ENCODE data around the gene OR1N2.
"Not testable (repeated sequence)": the region's sequence is repeated elsewhere in the genome, so short reads cannot be mapped to it uniquely, and the experiment has no call there.

Gene OR1N2, protein sequence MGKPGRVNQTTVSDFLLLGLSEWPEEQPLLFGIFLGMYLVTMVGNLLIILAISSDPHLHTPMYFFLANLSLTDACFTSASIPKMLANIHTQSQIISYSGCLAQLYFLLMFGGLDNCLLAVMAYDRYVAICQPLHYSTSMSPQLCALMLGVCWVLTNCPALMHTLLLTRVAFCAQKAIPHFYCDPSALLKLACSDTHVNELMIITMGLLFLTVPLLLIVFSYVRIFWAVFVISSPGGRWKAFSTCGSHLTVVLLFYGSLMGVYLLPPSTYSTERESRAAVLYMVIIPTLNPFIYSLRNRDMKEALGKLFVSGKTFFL

DNA sequence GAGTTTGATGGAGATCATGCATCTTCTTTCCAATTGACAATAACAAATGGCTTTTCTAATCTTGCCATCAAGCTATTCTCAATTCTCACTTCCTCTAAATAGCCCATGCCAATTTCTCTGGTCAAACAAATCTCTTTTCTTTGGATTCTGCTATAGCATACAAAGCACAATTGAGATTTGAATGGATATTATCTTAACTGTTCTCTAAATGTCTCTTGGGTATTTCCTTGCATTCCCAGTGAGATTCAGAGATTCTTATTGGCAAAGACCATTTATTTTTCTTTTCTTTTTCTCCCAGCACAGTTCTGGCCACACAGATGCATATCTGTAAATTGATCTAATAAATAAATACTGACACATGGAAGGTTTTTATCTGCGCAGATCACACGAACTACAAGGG, at the start of gene OR1N2:
OR1N2 (plus strand) TSS at position 301 of the 400 bp plus-strand sequence. CDS start 100 bp downstream, outside the sequence.
- H3K27me3 ChIP-seq (ENCODE audit: control insufficient read depth in 1 of 2, insufficient read depth in 2 of 2, low read length in 2 of 2) = no peaks in the 10 kb centered on the region
- H3K27ac ChIP-seq (ENCODE audit: low read depth, low read length) = no peak within 1 kb of the TSS
- no peak within 1 kb of the TSS for H3K4me3 ChIP-seq (ENCODE audit: low read depth in 1 of 2, low read length in 2 of 2)
- H3K4me1 ChIP-seq (ENCODE audit: control insufficient read depth in 1 of 2, insufficient read depth in 2 of 2, low read length in 2 of 2) = no peaks in the 10 kb centered on the region
- no peaks in the 10 kb centered on the region for H3K36me3 ChIP-seq (ENCODE audit: control insufficient read depth in 1 of 2, insufficient read depth in 2 of 2, low read length in 2 of 2)
- no peak within 1 kb of the TSS for H3K9ac ChIP-seq (ENCODE audit: low read depth in 1 of 2, low read length in 2 of 2)
- H3K9me3 ChIP-seq (ENCODE audit: control insufficient read depth in 1 of 2, low read length in 2 of 2) = no peaks in the 10 kb centered on the region

DNA sequence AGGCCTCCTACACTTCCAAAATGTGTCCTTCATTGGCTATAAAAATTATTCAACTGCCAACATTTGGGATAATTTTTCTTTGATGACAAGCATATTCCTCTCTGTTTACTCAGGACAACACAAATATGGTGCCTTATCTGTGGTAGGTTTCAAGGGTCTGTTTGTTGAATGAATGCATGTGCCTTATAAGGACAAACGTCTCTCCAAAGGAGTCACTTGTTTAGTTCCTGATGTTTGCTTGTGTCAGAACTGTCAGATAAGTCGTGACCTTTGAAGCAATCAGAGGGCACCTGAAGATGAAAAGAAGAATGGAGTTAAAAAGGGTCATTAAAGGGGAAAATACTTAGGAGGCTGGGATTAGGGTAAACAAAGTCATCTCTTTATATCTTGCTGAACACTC, 45.9 kb upstream of the OR1N2 start:
- Histone ChIP-seq H3K4me3 (ENCODE audit: low read depth in 1 of 2, low read length in 2 of 2) (no peak overlapping the region), H3K36me3 (ENCODE audit: control insufficient read depth in 1 of 2, insufficient read depth in 2 of 2, low read length in 2 of 2) (no peaks in the 10 kb centered on the region), H3K27ac (ENCODE audit: low read depth, low read length) (no peak overlapping the region), H3K27me3 (ENCODE audit: control insufficient read depth in 1 of 2, insufficient read depth in 2 of 2, low read length in 2 of 2) (no peaks in the 10 kb centered on the region), H3K9ac (ENCODE audit: low read depth in 1 of 2, low read length in 2 of 2) (no peak overlapping the region), H3K4me1 (ENCODE audit: control insufficient read depth in 1 of 2, insufficient read depth in 2 of 2, low read length in 2 of 2) (no peaks in the 10 kb centered on the region), H3K9me3 (ENCODE audit: control insufficient read depth in 1 of 2, low read length in 2 of 2) (no peaks in the 10 kb centered on the region)

DNA sequence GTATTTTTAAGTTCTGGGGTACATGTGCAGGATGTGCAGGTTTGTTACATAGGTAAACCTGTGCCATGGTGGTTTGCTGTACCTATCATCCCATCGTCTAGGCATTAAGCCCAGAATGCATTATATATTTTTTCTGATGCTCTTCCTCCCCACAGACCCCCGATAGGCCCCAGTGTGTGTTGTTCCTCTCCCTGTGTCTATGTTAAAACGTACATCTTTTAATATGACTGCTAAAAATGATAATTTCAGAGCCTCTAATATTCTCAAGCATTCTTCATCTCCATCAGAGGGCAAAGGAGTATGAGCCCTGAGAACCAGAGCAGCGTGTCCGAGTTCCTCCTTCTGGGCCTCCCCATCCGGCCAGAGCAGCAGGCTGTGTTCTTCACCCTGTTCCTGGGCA, 42.4 kb upstream of the OR1N2 start, which contains the start of gene OR1J2:
OR1J2 (plus strand) TSS at position 301 of the 400 bp plus-strand sequence; CDS start at position 301, 0 bp downstream.
- H3K4me3 ChIP-seq (ENCODE audit: low read depth in 1 of 2, low read length in 2 of 2) = no peak within 1 kb of the TSS

DNA sequence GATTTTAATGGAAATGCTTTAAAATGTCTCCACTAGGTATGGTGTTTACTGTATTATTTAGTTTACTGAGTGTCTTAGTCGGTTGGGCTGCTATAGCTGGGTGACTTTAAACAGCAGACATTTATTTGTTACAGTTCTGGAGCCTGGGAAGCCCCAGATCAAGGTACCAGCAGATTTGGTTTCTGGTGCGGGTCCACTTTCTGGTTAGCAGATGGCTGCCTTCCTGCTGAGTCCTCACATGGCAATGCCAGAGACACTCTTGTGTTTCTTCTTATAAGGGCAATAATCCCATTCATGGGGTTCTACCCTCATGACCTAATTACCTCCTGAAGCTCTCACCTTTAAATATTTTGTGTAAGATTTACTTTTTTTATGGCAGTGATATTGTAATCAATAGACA, 34.7 kb upstream of the OR1N2 start:
- no peaks in the 10 kb centered on the region for H3K36me3 ChIP-seq (ENCODE audit: control insufficient read depth in 1 of 2, insufficient read depth in 2 of 2, low read length in 2 of 2)
- H3K27me3 ChIP-seq (ENCODE audit: control insufficient read depth in 1 of 2, insufficient read depth in 2 of 2, low read length in 2 of 2) = peaks cover 0 to 6% of the 10 kb centered on the region in 2 donors
- no peak overlapping the region for H3K9ac ChIP-seq (ENCODE audit: low read depth in 1 of 2, low read length in 2 of 2)
- no peak overlapping the region for H3K4me3 ChIP-seq (ENCODE audit: low read depth in 1 of 2, low read length in 2 of 2)
- no peak overlapping the region for H3K27ac ChIP-seq (ENCODE audit: low read depth, low read length)
- no peaks in the 10 kb centered on the region for H3K4me1 ChIP-seq (ENCODE audit: control insufficient read depth in 1 of 2, insufficient read depth in 2 of 2, low read length in 2 of 2)
- no peaks in the 10 kb centered on the region for H3K9me3 ChIP-seq (ENCODE audit: control insufficient read depth in 1 of 2, low read length in 2 of 2)

More for the DNA sequence above, 42.4 kb upstream of the OR1N2 start, which contains the start of gene OR1J2:
- Histone ChIP-seq H3K9me3 (ENCODE audit: control insufficient read depth in 1 of 2, low read length in 2 of 2) (no peaks in the 10 kb centered on the region), H3K36me3 (ENCODE audit: control insufficient read depth in 1 of 2, insufficient read depth in 2 of 2, low read length in 2 of 2) (no peaks in the 10 kb centered on the region), H3K9ac (ENCODE audit: low read depth in 1 of 2, low read length in 2 of 2) (no peak within 1 kb of the TSS), H3K27me3 (ENCODE audit: control insufficient read depth in 1 of 2, insufficient read depth in 2 of 2, low read length in 2 of 2) (no peaks in the 10 kb centered on the region), H3K27ac (ENCODE audit: low read depth, low read length) (no peak within 1 kb of the TSS), H3K4me1 (ENCODE audit: control insufficient read depth in 1 of 2, insufficient read depth in 2 of 2, low read length in 2 of 2) (no peaks in the 10 kb centered on the region)

DNA sequence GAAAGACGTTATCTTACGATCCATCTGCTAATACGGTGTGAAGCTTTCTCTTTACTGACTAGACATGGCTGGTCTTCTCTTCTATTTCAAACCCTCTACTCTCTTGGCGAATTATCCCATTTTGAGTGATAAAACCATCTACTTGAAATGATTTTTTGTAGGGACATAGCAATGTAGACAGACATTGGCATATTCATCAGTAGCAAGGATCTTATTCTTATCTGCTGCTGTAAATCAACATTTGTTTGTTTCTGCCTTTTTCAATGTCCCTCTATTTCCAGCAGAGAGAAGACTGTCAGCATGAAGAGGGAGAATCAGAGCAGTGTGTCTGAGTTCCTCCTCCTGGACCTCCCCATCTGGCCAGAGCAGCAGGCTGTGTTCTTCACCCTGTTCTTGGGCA, 34.1 kb upstream of the OR1N2 start, which contains the start of gene OR1J4:
OR1J4 (plus strand) TSS at position 301 of the 400 bp plus-strand sequence; CDS start at position 301, 0 bp downstream.
- peaks cover 0 to 6% of the 10 kb centered on the region in 2 donors for H3K27me3 ChIP-seq (ENCODE audit: control insufficient read depth in 1 of 2, insufficient read depth in 2 of 2, low read length in 2 of 2)
- no peak within 1 kb of the TSS for H3K27ac ChIP-seq (ENCODE audit: low read depth, low read length)
- no peaks in the 10 kb centered on the region for H3K4me1 ChIP-seq (ENCODE audit: control insufficient read depth in 1 of 2, insufficient read depth in 2 of 2, low read length in 2 of 2)
- H3K9me3 ChIP-seq (ENCODE audit: control insufficient read depth in 1 of 2, low read length in 2 of 2) = no peaks in the 10 kb centered on the region
- H3K36me3 ChIP-seq (ENCODE audit: control insufficient read depth in 1 of 2, insufficient read depth in 2 of 2, low read length in 2 of 2) = no peaks in the 10 kb centered on the region
- H3K4me3 ChIP-seq (ENCODE audit: low read depth in 1 of 2, low read length in 2 of 2) = no peak within 1 kb of the TSS
- no peak within 1 kb of the TSS for H3K9ac ChIP-seq (ENCODE audit: low read depth in 1 of 2, low read length in 2 of 2)

DNA sequence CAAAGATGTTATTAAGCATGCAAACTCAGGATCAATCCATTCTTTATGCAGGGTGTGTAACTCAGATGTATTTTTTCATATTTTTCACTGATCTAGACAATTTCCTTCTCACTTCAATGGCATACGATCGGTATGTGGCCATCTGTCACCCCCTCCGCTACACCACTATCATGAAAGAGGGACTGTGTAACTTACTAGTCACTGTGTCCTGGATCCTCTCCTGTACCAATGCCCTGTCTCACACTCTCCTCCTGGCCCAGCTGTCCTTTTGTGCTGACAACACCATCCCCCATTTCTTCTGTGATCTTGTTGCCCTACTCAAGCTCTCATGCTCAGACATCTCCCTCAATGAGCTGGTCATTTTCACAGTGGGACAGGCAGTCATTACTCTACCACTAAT, 33.5 kb upstream of the OR1N2 start:
- H3K27me3 ChIP-seq (ENCODE audit: control insufficient read depth in 1 of 2, insufficient read depth in 2 of 2, low read length in 2 of 2) = peaks cover 0 to 6% of the 10 kb centered on the region in 2 donors
- no peak overlapping the region for H3K9ac ChIP-seq (ENCODE audit: low read depth in 1 of 2, low read length in 2 of 2)
- H3K27ac ChIP-seq (ENCODE audit: low read depth, low read length) = no peak overlapping the region
- H3K9me3 ChIP-seq (ENCODE audit: control insufficient read depth in 1 of 2, low read length in 2 of 2) = no peaks in the 10 kb centered on the region
- no peak overlapping the region for H3K4me3 ChIP-seq (ENCODE audit: low read depth in 1 of 2, low read length in 2 of 2)
- H3K4me1 ChIP-seq (ENCODE audit: control insufficient read depth in 1 of 2, insufficient read depth in 2 of 2, low read length in 2 of 2) = no peaks in the 10 kb centered on the region
- no peaks in the 10 kb centered on the region for H3K36me3 ChIP-seq (ENCODE audit: control insufficient read depth in 1 of 2, insufficient read depth in 2 of 2, low read length in 2 of 2)

DNA sequence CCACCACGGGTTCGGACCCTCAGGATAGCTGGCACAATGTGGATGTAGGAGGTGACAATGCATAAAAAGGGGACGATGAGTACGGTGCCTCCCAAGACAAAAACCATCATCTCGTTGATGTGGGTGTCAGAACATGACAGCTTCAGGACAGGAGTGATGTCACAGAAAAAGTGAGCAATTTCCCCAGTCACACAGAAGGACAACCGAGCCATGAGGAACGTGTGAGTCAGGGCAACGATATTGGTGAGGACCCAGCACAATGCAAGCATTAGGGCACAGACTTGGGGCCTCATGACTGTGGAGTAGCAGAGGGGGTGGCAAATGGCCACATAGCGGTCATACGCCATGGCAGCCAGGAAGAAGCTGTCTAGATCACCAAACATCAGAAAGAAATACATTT, 26.3 kb upstream of the OR1N2 start:
- Histone ChIP-seq H3K4me3 (ENCODE audit: low read depth in 1 of 2, low read length in 2 of 2) (no peak overlapping the region), H3K36me3 (ENCODE audit: control insufficient read depth in 1 of 2, insufficient read depth in 2 of 2, low read length in 2 of 2) (no peaks in the 10 kb centered on the region), H3K4me1 (ENCODE audit: control insufficient read depth in 1 of 2, insufficient read depth in 2 of 2, low read length in 2 of 2) (no peaks in the 10 kb centered on the region), H3K9me3 (ENCODE audit: control insufficient read depth in 1 of 2, low read length in 2 of 2) (no peaks in the 10 kb centered on the region), H3K27me3 (ENCODE audit: control insufficient read depth in 1 of 2, insufficient read depth in 2 of 2, low read length in 2 of 2) (no peaks in the 10 kb centered on the region), H3K9ac (ENCODE audit: low read depth in 1 of 2, low read length in 2 of 2) (no peak overlapping the region), H3K27ac (ENCODE audit: low read depth, low read length) (no peak overlapping the region)

DNA sequence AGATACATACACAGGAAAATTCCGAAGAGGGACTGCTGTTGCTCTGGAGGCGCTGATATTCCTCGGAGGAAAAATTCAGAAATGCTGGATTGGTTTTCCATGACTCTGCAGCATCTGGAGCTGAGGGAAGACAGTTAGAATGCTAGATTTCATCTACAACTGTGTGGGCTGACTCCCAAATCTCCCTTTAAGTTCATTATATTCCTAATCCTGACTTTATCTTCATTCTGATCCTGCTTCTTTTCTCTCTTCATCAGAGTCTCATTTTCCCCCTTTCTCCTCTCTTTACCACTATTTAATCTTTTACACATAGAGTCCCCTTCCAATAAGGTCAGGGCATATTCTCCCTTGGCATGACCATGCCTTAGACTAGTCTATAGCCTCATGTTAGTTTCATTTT, 25.7 kb upstream of the OR1N2 start, which contains the start of gene OR1N1:
OR1N1 (minus strand) TSS at position 101 of the 400 bp plus-strand sequence; CDS start at position 101, 0 bp downstream.
- Histone ChIP-seq H3K27ac (ENCODE audit: low read depth, low read length) (no peak within 1 kb of the TSS), H3K9me3 (ENCODE audit: control insufficient read depth in 1 of 2, low read length in 2 of 2) (no peaks in the 10 kb centered on the region), H3K9ac (ENCODE audit: low read depth in 1 of 2, low read length in 2 of 2) (no peak within 1 kb of the TSS), H3K4me3 (ENCODE audit: low read depth in 1 of 2, low read length in 2 of 2) (no peak within 1 kb of the TSS), H3K4me1 (ENCODE audit: control insufficient read depth in 1 of 2, insufficient read depth in 2 of 2, low read length in 2 of 2) (no peaks in the 10 kb centered on the region), H3K27me3 (ENCODE audit: control insufficient read depth in 1 of 2, insufficient read depth in 2 of 2, low read length in 2 of 2) (no peaks in the 10 kb centered on the region), H3K36me3 (ENCODE audit: control insufficient read depth in 1 of 2, insufficient read depth in 2 of 2, low read length in 2 of 2) (no peaks in the 10 kb centered on the region)

DNA sequence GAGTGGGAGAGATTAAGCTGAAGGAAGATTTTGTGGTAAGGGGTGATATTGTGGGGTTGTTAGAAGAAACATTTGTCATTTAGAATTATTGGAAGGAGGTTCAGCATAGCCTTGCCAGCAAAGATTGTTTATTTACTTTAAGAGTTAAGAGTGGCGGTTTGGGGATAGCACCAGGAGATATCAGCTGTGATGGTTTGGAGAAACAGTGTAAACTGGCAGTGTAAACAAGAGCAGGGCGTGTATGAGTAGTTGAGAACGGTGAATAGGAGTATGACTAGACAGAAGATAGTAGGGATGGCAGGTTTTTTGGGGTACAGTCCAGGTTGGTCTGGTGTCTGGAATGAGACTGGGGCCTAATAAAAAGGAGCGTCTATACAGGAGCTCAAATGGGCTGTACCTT, 21.8 kb upstream of the OR1N2 start:
- not testable (repeated sequence) for H3K4me1 ChIP-seq (ENCODE audit: control insufficient read depth in 1 of 2, insufficient read depth in 2 of 2, low read length in 2 of 2); H3K27ac ChIP-seq (ENCODE audit: low read depth, low read length); H3K36me3 ChIP-seq (ENCODE audit: control insufficient read depth in 1 of 2, insufficient read depth in 2 of 2, low read length in 2 of 2); H3K9ac ChIP-seq (ENCODE audit: low read depth in 1 of 2, low read length in 2 of 2); H3K27me3 ChIP-seq (ENCODE audit: control insufficient read depth in 1 of 2, insufficient read depth in 2 of 2, low read length in 2 of 2); H3K9me3 ChIP-seq (ENCODE audit: control insufficient read depth in 1 of 2, low read length in 2 of 2); H3K4me3 ChIP-seq (ENCODE audit: low read depth in 1 of 2, low read length in 2 of 2)

DNA sequence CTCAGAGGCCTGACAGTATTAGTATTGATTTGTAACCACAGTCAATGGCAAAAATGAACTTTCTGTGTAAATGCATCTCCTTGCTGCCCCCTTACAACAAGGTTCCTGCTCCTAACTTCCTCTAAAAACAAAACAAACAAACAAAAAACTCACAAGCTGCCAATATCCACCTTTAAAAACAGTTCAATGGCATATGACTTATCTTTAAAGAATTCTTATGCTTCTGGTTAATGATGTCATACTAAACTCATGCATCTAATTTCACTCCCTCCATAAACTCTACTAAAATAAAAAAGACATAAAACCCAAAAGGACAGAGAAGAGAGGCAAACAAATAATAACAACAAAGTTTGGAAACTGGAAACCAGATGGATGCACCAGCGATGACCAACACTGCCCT, 16.8 kb upstream of the OR1N2 start:
- Histone ChIP-seq H3K9ac (ENCODE audit: low read depth in 1 of 2, low read length in 2 of 2) (no peak overlapping the region), H3K36me3 (ENCODE audit: control insufficient read depth in 1 of 2, insufficient read depth in 2 of 2, low read length in 2 of 2) (no peaks in the 10 kb centered on the region), H3K9me3 (ENCODE audit: control insufficient read depth in 1 of 2, low read length in 2 of 2) (no peaks in the 10 kb centered on the region), H3K27me3 (ENCODE audit: control insufficient read depth in 1 of 2, insufficient read depth in 2 of 2, low read length in 2 of 2) (no peaks in the 10 kb centered on the region), H3K4me3 (ENCODE audit: low read depth in 1 of 2, low read length in 2 of 2) (no peak overlapping the region), H3K4me1 (ENCODE audit: control insufficient read depth in 1 of 2, insufficient read depth in 2 of 2, low read length in 2 of 2) (no peaks in the 10 kb centered on the region), H3K27ac (ENCODE audit: low read depth, low read length) (no peak overlapping the region)
